Central memory CD8-positive, alpha-beta T cell (primary cell): ENCODE data around the gene OSBP2.

Experiments
- ATAC-seq: fragments of 150-1000 bp; cut with Tn5 transposase; replicated peaks from 2 replicates; pipeline ENCODE4 v1.10.0; 2022; ENCODE audit warnings: mild to moderate bottlenecking, moderate FRiP score, moderate number of reproducible peaks; ENCODE audit not compliant: poor library complexity, severe bottlenecking; ENCODE audit errors: extremely low read depth
- DNase-seq, 2 donors: peaks; one replicate each; pipeline ENCODE4 v3.0.0; 2021; ENCODE audit warnings: low spot score in 2 of 2
- H3K27ac Mint-ChIP-seq: one replicate; pipeline ENCODE4 v1.8.0; 2022; ENCODE audit warnings: low read depth, mild to moderate bottlenecking, moderate library complexity, mixed read lengths
- H3K27me3 Mint-ChIP-seq: one replicate; pipeline ENCODE4 v1.8.0; 2022; ENCODE audit warnings: mixed read lengths
- H3K36me3 Mint-ChIP-seq: one replicate; pipeline ENCODE4 v1.8.0; 2022; ENCODE audit warnings: mild to moderate bottlenecking, moderate library complexity, mixed read lengths; ENCODE audit not compliant: insufficient read depth
- H3K4me1 Mint-ChIP-seq: one replicate; pipeline ENCODE4 v1.8.0; 2022; ENCODE audit warnings: mixed read lengths
- H3K4me3 Mint-ChIP-seq: one replicate; pipeline ENCODE4 v1.8.0; 2022; ENCODE audit warnings: mild to moderate bottlenecking, moderate library complexity, mixed read lengths
- H3K9me3 Mint-ChIP-seq: one replicate; pipeline ENCODE4 v1.8.0; 2022; ENCODE audit warnings: mixed read lengths

OSBP2 gene

DNA sequence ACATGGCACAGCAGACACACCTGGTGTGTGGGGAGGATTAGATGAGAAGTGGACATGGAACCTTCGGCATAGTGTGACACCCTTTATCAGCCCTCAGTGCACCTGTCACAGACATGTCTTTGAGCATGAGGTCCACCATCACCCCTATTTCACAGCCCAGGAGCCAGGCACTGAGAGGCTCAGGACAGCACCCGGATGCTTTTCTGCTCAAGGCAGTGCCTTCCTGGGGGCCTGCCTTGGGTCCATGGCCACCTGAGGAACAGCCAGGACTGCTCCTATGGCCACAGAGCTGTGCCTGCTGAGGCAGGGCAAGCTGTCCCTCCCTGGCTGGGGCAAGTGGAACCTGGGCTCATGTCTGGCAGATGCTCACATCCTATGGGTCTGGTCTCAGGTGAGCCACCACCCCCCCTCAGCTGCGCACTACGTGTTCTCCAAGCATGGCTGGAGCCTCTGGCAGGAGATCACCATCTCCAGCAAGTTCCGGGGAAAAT, 198.1 kb downstream of the OSBP2 start:
- DNase-seq (no peak), ATAC-seq (no peak)
- no peaks in the 10 kb centered on the region for H3K27me3 Mint-ChIP-seq
- peak overlapping the region; percentile 35 for H3K27ac Mint-ChIP-seq
- no peak overlapping the region for H3K4me3 Mint-ChIP-seq
- no peaks in the 10 kb centered on the region for H3K9me3 Mint-ChIP-seq
- peaks cover 20% of the 10 kb centered on the region for H3K4me1 Mint-ChIP-seq
- H3K36me3 Mint-ChIP-seq, result peaks cover 9% of the 10 kb centered on the region

DNA sequence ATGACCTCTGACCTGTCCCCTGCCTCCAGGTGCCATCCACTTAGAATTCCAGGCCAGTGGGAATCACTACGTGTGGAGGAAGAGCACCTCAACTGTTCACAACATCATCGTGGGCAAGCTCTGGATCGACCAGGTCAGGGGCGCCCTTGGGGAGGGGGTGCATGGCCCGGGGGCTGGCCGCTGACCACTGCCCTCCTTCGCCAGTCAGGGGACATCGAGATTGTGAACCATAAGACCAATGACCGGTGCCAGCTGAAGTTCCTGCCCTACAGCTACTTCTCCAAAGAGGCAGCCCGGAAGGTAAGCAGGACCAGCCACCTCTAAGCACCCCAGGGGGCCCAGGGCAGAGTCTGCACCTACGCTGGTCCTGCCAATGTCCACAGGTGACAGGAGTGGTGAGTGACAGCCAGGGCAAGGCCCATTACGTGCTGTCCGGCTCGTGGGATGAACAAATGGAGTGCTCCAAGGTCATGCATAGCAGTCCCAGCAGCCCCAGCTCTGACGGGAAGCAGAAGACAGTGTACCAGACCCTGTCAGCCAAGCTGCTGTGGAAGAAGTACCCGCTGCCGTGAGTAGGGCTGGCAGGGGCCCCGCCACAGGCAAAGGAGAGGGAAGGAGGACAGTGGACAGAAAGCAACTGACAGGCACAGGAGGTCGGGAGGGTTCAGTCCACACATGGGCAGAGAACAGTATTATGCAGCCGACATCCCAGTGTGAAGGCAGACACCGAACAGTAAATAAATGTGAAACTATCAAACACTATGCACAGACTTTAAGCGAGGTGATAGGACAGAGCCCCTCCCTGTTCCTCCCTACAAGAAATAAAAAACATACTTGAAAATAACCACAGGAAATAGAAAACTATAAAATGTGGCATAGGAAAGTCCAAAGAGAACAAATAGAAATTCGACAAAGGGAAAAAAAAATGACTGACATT, 199.0 kb downstream of the OSBP2 start:
- ATAC-seq (no peak), DNase-seq (no peak)
- H3K9me3 Mint-ChIP-seq, result no peaks in the 10 kb centered on the region
- no peaks in the 10 kb centered on the region for H3K27me3 Mint-ChIP-seq
- H3K36me3 Mint-ChIP-seq, result peaks cover 7% of the 10 kb centered on the region
- H3K4me1 Mint-ChIP-seq, result peaks cover 20% of the 10 kb centered on the region
- peak overlapping the region; percentile 45 for H3K4me3 Mint-ChIP-seq
- peak overlapping the region; percentile 76 for H3K27ac Mint-ChIP-seq

DNA sequence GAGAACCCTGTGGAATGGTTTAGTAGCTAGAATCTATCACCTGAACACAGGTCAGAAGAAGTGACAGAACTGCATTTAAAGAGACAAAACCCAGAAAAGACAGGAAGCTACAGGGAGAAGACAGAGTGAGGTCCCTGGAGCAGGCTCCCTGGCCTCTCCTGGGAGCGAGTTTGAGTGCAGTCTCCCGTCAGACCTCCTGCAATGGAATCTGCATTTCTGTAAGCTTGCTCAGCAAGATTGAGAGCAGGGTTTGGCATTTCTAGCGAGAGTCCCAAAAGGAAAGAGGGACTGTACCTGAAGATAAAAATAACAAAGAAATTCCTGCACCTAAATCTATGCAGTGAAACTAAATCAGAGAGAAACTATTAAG, 199.7 kb downstream of the OSBP2 start:
- H3K27me3 Mint-ChIP-seq, result no peaks in the 10 kb centered on the region
- H3K27ac Mint-ChIP-seq, result peak overlapping the region; percentile 76
- H3K9me3 Mint-ChIP-seq, result no peaks in the 10 kb centered on the region
- H3K36me3 Mint-ChIP-seq, result peaks cover 7% of the 10 kb centered on the region
- peaks cover 20% of the 10 kb centered on the region for H3K4me1 Mint-ChIP-seq
- ATAC-seq, result no peak
- peak overlapping the region; percentile 45 for H3K4me3 Mint-ChIP-seq
- DNase-seq, result no peak

DNA sequence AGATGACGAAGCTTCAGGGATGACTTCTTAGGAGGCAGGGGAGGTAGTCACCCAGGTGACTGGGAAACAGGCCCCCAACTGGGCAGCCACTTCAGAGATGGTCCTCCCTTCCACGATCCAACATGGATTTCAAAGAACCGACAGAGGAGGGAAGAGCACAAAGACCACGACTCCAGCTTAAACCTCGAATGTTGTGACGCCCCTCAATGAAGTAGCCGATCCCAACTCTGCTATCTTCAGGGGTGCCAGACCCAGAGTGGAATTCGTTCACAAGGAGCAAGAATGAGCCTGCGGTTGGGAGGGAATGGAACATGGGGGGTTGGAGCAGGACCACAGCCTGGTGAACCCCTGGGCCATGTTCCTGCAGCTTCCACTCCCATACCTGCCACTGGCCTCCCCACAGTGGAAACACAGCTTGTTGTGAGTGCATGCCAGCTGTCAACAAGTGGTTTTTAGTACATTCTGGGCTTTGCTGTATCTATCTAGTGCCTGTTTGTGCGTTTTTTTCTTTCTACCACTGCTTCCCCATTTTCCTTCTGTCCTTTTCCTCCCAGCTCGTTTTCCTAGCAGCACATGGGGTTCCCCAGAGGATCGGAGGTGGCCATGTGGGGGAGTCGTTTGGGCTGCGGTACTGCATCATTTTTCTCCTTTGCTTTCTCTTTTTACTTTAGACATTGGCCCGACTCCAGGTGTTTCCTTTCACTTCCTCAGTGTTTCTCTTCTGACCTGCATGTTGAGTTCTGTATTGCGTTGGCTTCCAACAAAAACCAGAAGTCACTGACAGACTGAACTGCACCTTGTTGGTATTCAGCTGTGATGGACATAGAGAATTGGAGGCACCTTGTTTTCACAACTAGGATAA, 208.1 kb downstream of the OSBP2 start:
- Mint-ChIP-seq H3K27me3 (no peaks in the 10 kb centered on the region), H3K4me1 (peaks cover 6% of the 10 kb centered on the region), H3K4me3 (no peak overlapping the region), H3K36me3 (peaks cover 6% of the 10 kb centered on the region), H3K9me3 (no peaks in the 10 kb centered on the region), H3K27ac (no peak overlapping the region)
- DNase-seq (no peak), ATAC-seq (no peak)

DNA sequence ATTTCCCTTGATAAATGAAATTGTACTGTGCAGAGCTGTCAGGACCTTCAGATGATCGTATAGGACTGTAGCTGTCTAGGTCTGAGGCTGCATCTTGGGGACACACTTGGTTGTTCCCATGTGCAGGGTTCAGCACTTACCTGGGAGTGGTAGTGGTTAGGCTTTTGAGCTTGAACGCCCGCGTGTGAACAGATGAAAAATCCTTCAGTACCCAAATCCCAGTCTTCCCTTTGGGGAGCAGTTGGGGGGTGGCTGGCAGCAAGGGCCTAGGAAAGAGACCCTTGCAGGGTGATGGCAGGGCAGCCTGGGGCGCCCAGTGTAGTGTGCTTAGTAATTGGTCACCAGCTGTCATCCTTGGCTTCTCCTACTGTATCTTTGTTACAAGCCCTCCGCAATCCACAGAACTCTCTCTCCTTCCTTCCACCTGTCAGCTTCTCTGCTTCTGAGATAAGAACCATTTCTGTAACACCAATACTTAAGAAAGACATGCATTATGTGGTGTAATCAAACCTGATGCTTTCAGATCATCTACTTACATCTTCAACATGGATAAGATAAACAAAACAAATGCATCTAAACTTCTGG, 209.3 kb downstream of the OSBP2 start:
- DNase-seq, result no peak
- Mint-ChIP-seq H3K4me1 (peaks cover 6% of the 10 kb centered on the region), H3K9me3 (no peaks in the 10 kb centered on the region), H3K27me3 (no peaks in the 10 kb centered on the region), H3K4me3 (no peak overlapping the region), H3K36me3 (peaks cover 6% of the 10 kb centered on the region), H3K27ac (no peak overlapping the region)
- no peak for ATAC-seq

DNA sequence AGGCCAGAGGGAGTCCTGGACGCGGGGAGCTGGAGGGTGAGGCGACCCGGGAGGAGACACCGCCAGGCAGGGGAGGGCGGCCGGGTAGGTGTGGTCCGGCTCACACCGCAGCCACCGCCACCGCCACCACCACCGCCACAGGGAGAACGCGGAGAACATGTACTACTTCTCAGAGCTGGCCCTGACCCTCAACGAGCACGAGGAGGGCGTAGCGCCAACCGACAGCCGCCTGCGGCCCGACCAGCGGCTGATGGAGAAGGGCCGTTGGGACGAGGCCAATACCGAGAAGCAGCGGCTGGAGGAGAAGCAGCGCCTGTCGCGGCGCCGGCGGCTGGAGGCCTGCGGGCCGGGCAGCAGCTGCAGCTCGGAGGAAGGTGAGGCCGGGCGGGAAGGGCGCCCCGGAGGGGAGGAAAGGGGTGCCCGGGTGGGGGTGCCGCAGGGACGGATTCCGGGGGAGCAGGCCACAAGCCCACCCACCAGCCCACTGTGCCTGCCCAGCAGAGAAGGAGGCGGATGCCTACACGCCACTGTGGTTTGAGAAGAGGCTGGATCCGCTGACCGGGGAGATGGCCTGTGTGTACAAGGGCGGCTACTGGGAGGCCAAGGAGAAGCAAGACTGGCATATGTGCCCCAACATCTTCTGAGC, 211.1 kb downstream of the OSBP2 start:
- Mint-ChIP-seq H3K27ac (no peak overlapping the region), H3K9me3 (no peaks in the 10 kb centered on the region), H3K27me3 (no peaks in the 10 kb centered on the region), H3K4me3 (no peak overlapping the region), H3K4me1 (peaks cover 6% of the 10 kb centered on the region), H3K36me3 (peaks cover 6% of the 10 kb centered on the region)
- ATAC-seq (no peak), DNase-seq (no peak)

DNA sequence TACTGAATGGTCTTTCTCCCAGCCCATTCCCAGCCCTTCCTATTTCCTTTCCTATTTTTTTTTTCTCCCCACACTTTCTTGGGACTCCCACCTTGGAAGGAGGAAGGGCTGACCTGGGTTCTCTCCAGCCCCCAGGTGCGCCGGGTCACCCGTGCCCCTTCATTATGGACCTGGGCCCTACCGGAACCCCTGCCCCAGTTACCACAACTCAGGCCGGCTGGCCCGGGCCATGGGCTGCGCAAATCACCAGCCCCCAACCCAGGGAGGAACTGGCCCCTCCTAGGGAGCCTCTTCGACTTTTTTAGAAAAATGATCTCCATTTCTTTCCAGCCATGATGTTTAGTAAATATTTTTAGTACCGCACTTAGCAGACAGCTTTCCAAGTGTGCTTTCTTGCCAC, 211.7 kb downstream of the OSBP2 start:
- ATAC-seq (no peak), DNase-seq (no peak)
- peaks cover 6% of the 10 kb centered on the region for H3K4me1 Mint-ChIP-seq
- no peaks in the 10 kb centered on the region for H3K9me3 Mint-ChIP-seq
- H3K4me3 Mint-ChIP-seq, result no peak overlapping the region
- peaks cover 6% of the 10 kb centered on the region for H3K36me3 Mint-ChIP-seq
- H3K27me3 Mint-ChIP-seq, result no peaks in the 10 kb centered on the region
- no peak overlapping the region for H3K27ac Mint-ChIP-seq

DNA sequence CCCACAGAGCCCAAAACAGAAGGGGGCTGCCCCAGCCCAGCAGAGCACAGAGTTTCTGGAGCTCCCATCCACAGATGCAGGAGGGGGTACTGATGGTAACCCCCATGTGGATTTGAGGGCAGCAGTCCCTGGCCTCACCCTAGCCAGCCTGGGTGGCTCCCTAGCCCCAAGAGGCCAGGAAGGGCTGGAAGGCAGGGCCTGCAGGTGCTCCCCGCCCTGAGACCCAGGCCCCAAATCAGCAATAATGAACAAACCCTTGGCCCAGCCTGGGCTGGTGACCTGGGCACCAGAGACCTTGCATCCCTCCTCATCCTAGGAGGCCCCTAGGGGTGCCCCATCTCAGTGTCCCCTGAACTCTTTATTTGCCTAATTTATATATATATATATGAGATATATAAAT, 212.3 kb downstream of the OSBP2 start:
- no peak overlapping the region for H3K27ac Mint-ChIP-seq
- no peak for ATAC-seq

DNA sequence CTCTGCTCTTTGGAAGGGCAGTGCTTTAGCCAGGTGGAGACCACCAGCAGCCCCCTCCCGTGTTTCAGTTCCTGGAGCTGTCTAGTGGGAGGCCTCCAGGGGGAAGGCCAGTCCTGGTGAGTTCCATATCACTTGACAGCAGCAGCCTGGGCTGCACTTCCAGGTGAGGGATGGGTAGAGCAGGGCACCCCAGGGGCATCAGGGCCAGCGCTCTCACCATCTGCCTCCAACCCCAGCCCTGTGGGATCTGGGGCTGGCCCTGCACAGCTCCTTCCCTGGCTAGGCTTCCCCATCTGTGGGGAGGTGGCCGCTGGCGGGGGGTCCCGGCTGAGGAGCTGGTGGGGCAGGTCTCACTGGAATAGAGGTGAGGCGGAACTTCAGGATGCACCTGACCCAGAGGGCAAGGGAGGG, 213.4 kb downstream of the OSBP2 start:
- H3K36me3 Mint-ChIP-seq, result peaks cover 4% of the 10 kb centered on the region
- no peak overlapping the region for H3K27ac Mint-ChIP-seq
- no peak overlapping the region for H3K4me3 Mint-ChIP-seq
- H3K9me3 Mint-ChIP-seq, result no peaks in the 10 kb centered on the region
- DNase-seq, result no peak
- H3K27me3 Mint-ChIP-seq, result no peaks in the 10 kb centered on the region
- H3K4me1 Mint-ChIP-seq, result peaks cover 2% of the 10 kb centered on the region
- no peak for ATAC-seq

More for the DNA sequence above, 212.3 kb downstream of the OSBP2 start:
- no peak for DNase-seq
- no peaks in the 10 kb centered on the region for H3K9me3 Mint-ChIP-seq
- no peak overlapping the region for H3K4me3 Mint-ChIP-seq
- no peaks in the 10 kb centered on the region for H3K27me3 Mint-ChIP-seq
- H3K4me1 Mint-ChIP-seq, result peaks cover 6% of the 10 kb centered on the region
- H3K36me3 Mint-ChIP-seq, result peaks cover 6% of the 10 kb centered on the region

DNA sequence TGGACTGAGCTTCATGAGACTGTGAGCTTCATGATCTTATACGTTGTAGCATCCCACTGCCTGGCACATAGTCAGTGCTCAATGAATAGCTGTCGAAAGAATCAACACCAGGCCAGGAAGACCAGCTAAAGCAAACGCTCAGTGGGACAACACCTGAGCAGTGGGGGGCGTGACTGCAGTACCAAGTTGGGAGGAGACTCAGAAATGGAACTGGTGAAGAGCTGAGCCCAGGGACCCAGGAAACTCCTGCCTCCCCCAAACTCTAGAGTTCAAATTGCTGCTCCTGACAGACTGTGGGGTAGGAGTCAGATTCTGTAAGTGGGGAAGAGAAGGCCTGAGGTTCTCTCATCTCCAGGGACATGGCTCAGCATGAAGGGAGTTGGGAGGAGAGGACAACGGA, 214.6 kb downstream of the OSBP2 start:
- ATAC-seq, result no peak
- H3K27ac Mint-ChIP-seq, result no peak overlapping the region
- no peak for DNase-seq
- peaks cover 4% of the 10 kb centered on the region for H3K36me3 Mint-ChIP-seq
- H3K4me3 Mint-ChIP-seq, result no peak overlapping the region
- H3K4me1 Mint-ChIP-seq, result no peaks in the 10 kb centered on the region
- no peaks in the 10 kb centered on the region for H3K9me3 Mint-ChIP-seq
- no peaks in the 10 kb centered on the region for H3K27me3 Mint-ChIP-seq

DNA sequence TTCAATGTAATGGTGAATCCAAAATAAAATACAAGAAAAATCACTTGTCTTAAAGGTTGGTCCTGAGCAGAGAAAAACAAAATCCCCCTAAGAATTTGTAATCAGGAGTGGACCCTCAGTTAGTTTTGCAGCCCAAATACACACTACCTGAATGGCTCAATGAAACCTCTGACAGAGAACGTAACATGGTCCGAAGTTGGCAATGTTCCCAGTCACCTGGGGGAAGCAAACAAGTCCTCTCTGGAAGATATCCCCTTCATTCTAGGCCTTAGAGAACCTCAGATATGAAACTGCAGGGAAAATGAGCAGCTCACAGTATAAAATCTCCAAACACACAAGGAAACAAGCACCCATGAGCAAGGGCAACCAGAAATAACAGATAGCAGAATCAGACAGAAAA, 215.7 kb downstream of the OSBP2 start:
- H3K27ac Mint-ChIP-seq, result no peak overlapping the region
- no peaks in the 10 kb centered on the region for H3K9me3 Mint-ChIP-seq
- ATAC-seq (no peak), DNase-seq (no peak)
- no peak overlapping the region for H3K4me3 Mint-ChIP-seq
- no peaks in the 10 kb centered on the region for H3K27me3 Mint-ChIP-seq
- peaks cover 4% of the 10 kb centered on the region for H3K36me3 Mint-ChIP-seq
- H3K4me1 Mint-ChIP-seq, result no peaks in the 10 kb centered on the region

DNA sequence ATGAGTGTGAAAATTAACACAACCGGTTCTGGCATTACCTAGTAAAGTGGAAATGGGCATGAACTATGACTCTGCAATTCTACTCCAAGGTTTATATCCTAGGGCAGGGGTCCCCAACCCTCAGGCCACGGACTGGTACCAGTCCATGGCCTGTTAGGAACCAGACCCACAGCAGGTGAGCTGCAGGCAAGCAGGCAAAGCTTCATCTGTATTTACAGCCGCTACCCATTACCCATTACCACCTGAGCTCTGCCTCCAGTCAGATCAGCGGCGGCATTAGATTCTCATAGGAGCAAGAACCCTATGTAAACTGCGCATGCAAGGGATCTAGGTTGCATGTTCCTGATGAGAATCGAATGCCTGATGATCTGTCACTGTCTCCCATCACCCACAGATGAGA, 224.1 kb downstream of the OSBP2 start:
- H3K4me1 Mint-ChIP-seq, result peaks cover 6% of the 10 kb centered on the region
- H3K27ac Mint-ChIP-seq, result no peak overlapping the region
- H3K4me3 Mint-ChIP-seq, result no peak overlapping the region
- H3K27me3 Mint-ChIP-seq, result no peaks in the 10 kb centered on the region
- ATAC-seq (no peak), DNase-seq (no peak)
- H3K36me3 Mint-ChIP-seq, result peaks cover 9% of the 10 kb centered on the region
- H3K9me3 Mint-ChIP-seq, result no peaks in the 10 kb centered on the region
